GM13977 (cell line): Measurements from ENCODE around the gene NPAS3.

Experiments used
- DNase-seq: peaks from one replicate; pipeline ENCODE4 v3.0.0; 2012; ENCODE audit warnings: low spot score
- in situ Hi-C: fragments of 300-500 bp; cut with MboI; formaldehyde crosslinking; loops from one replicate; pipeline ENCODE4 v1.12.0; 2022; ENCODE audit warnings: low sequenced_read_pairs, low pct_unique_long_range_greater_than_20kb, mixed read lengths, inconsistent platforms; ENCODE audit not compliant: unreplicated experiment
- TF ChIP-seq, protein P1 (sequence below): IDR thresholded peaks from 2 replicates; pipeline ENCODE4 v1.5.1; 2012; ENCODE audit warnings: mild to moderate bottlenecking, control low read depth; ENCODE audit not compliant: insufficient read depth; ENCODE audit errors: extremely low read depth, missing control alignments

The NPAS3 gene

GRCh38 chr14:33674927-33675326 lies 736.2 kb downstream of the NPAS3 start:
- no peak for DNase-seq
- TF ChIP-seq, protein P1, sequence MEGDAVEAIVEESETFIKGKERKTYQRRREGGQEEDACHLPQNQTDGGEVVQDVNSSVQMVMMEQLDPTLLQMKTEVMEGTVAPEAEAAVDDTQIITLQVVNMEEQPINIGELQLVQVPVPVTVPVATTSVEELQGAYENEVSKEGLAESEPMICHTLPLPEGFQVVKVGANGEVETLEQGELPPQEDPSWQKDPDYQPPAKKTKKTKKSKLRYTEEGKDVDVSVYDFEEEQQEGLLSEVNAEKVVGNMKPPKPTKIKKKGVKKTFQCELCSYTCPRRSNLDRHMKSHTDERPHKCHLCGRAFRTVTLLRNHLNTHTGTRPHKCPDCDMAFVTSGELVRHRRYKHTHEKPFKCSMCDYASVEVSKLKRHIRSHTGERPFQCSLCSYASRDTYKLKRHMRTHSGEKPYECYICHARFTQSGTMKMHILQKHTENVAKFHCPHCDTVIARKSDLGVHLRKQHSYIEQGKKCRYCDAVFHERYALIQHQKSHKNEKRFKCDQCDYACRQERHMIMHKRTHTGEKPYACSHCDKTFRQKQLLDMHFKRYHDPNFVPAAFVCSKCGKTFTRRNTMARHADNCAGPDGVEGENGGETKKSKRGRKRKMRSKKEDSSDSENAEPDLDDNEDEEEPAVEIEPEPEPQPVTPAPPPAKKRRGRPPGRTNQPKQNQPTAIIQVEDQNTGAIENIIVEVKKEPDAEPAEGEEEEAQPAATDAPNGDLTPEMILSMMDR = no peak
- in situ Hi-C loops = no loop called here

GRCh38 chr14:33675415-33676130 lies 736.9 kb downstream of the NPAS3 start:
- in situ Hi-C loops = no loop called here
- DNase-seq = no peak
- TF ChIP-seq, protein P1 = no peak

GRCh38 chr14:33676135-33676566 lies 737.5 kb downstream of the NPAS3 start:
- no peak for DNase-seq
- TF ChIP-seq, protein P1 = peak; percentile 14
- in situ Hi-C loops = no loop called here

DNA sequence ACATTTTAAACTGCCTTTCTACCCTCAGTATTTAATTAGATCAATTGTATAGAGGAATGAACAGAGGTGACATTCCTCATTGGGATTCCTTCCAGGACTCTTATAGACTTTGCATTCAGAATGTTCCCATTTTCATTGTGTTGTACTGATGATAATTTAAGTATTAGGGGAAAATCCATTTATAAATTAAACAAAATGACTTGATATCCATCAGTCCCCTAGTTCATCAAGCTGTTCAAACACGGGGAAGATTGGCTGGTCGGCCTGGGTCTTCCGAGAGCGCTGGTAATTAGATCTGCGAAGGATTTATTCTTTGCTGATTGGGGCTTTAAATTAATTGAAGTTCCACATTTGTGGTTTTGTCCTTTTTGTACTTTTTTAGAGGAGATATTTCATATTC lies 738.2 kb downstream of the NPAS3 start:
- in situ Hi-C loops = no loop called here
- TF ChIP-seq, protein P1 = no peak
- no peak for DNase-seq

GRCh38 chr14:33678005-33678404 lies 739.3 kb downstream of the NPAS3 start:
- TF ChIP-seq, protein P1 = no peak
- in situ Hi-C loops = no loop called here

DNA sequence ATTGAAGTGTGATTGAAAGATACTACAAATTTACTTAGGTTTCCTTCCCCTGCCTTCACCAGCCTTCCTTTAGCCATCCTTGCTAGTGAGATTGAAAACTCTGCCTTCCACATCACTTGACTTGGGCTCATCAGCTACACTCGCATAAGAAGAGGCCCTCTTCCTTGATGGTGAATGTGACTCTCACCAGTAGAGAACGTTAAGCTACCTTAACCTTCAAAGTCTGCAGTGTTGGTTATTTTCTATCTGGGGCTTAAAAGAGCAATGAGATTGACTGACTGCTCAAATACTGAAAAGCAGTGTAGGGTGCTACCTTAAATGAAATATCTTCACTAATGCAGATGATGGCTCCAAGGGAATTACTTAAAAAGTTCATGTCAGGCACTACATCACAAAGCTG lies 740.3 kb downstream of the NPAS3 start:
- DNase-seq = no peak
- TF ChIP-seq, protein P1 = no peak
- in situ Hi-C loops = no loop called here

More at GRCh38 chr14:33678005-33678404, 739.3 kb downstream of the NPAS3 start:
- no peak for DNase-seq
